ENCODE results near the gene DYRK3. TPM values are rescaled to one million over a fixed set of nuclear protein-coding genes. Genes with fewer than 3 reads are reported as not detected.

Gene DYRK3
- total RNA-seq (2022) (45.4 and 58.5 TPM in 2 replicates), Bru-seq, nascent RNA (percentile 98 among the genes with signal in this experiment), BruChase-seq, experiment 1, labeled RNA remaining after a 6-hour chase (percentile 94 among the genes with signal in this experiment), BruChase-seq, experiment 2, labeled RNA remaining after a 2-hour chase (percentile 98 among the genes with signal in this experiment)
- long read RNA-seq, transcript DYRK3-203 (3 exons, 2,163 nt): major isoform, 37 of 73 reads
- long read RNA-seq, transcript DYRK3-202 (4 exons, 2,218 nt): minor isoform, 15 of 73 reads
- long read RNA-seq, partial matches to known transcripts: 1 of 73 reads
- long read RNA-seq, other reads (novel, unspliced or antisense): 20 of 73 reads

DNA sequence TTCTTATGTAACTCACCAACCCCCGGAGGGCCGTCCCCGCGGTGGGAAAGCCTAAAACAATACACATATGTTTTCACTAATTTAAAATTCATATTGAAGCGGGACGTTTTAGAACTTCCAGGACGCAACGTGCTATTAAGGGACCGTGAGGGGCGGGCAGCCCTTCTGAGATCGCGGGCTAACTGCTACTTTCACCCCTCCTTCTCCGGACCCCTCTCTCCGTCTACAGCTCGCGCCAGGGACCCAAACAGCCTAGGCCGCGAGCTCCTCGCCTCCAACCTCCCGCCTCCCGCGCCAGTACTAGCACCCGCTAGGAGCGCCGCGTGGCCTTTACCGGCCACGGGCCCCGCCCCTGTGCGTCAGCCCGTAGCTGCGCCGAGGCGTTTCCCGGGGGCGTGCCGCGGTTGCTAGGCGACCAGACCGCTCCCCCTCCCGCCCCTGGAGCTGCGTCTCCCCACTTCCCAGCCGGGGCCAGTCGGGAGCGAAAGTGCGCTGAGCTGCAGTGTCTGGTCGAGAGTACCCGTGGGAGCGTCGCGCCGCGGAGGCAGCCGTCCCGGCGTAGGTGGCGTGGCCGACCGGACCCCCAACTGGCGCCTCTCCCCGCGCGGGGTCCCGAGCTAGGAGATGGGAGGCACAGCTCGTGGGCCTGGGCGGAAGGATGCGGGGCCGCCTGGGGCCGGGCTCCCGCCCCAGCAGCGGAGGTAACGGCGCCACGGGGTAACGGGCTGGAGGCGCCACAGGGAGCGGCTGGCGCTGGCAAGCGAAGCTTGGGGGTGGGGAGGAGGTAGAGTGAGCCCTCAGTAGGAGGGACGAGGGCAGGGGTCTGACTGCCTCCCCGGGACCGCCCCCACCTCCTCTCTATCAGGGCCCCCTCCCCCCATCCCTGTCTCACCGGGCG is at the start of gene DYRK3:
Gene DYRK3 (plus strand): TSS at position 457 of the 898 bp plus-strand sequence. CDS start 168 bp downstream, at position 625.
- TF ChIP-seq, protein P1, sequence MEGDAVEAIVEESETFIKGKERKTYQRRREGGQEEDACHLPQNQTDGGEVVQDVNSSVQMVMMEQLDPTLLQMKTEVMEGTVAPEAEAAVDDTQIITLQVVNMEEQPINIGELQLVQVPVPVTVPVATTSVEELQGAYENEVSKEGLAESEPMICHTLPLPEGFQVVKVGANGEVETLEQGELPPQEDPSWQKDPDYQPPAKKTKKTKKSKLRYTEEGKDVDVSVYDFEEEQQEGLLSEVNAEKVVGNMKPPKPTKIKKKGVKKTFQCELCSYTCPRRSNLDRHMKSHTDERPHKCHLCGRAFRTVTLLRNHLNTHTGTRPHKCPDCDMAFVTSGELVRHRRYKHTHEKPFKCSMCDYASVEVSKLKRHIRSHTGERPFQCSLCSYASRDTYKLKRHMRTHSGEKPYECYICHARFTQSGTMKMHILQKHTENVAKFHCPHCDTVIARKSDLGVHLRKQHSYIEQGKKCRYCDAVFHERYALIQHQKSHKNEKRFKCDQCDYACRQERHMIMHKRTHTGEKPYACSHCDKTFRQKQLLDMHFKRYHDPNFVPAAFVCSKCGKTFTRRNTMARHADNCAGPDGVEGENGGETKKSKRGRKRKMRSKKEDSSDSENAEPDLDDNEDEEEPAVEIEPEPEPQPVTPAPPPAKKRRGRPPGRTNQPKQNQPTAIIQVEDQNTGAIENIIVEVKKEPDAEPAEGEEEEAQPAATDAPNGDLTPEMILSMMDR (IDR thresholded peaks at IDR 0.05; ENCODE audit: unreplicated experiment): no peak
- peak; percentile 99 for DNase-seq (ENCODE audit: unreplicated experiment)
- ChIA-PET CTCF (interaction anchor here (0.5 to 36.8 kb wide), 42 partner anchors 14 to 883 kb away, joined by 3 to 1191 read pairs (median 4); partner anchors contain the start of genes C4BPB, EIF2D, IKBKE and IL10), POLR2A (interaction anchor here (0.5 to 13.3 kb wide), 61 partner anchors 8 to 1208 kb away, joined by 3 to 215 read pairs (median 4); partner anchors contain the start of genes C1orf116, EIF2D, IKBKE and MAPKAPK2)
- H3K9me3 Mint-ChIP-seq (ENCODE audit: unreplicated experiment): no peaks in the 10 kb centered on the region
- H3K36me3 Mint-ChIP-seq (ENCODE audit: insufficient read depth, unreplicated experiment): peaks cover 28% of the 10 kb centered on the region
- H3K27me3 Mint-ChIP-seq (ENCODE audit: insufficient read depth, unreplicated experiment): no peaks in the 10 kb centered on the region
- H3K4me1 Mint-ChIP-seq (ENCODE audit: insufficient read depth, unreplicated experiment): peaks cover 38% of the 10 kb centered on the region
- H3K4me3 Mint-ChIP-seq (ENCODE audit: unreplicated experiment): peak within 1 kb of the TSS; percentile 89
- peak within 1 kb of the TSS; percentile 82 for H3K27ac Mint-ChIP-seq (ENCODE audit: low read depth, unreplicated experiment)
- BruUV-seq (replicated peaks): no TSS peak
- intact Hi-C loops (cut with micrococcal nuclease): loop anchor here (2.0 to 10.0 kb wide), 2 partner anchors 89 to 439 kb away; no protein-coding TSS in a partner anchor

DNA sequence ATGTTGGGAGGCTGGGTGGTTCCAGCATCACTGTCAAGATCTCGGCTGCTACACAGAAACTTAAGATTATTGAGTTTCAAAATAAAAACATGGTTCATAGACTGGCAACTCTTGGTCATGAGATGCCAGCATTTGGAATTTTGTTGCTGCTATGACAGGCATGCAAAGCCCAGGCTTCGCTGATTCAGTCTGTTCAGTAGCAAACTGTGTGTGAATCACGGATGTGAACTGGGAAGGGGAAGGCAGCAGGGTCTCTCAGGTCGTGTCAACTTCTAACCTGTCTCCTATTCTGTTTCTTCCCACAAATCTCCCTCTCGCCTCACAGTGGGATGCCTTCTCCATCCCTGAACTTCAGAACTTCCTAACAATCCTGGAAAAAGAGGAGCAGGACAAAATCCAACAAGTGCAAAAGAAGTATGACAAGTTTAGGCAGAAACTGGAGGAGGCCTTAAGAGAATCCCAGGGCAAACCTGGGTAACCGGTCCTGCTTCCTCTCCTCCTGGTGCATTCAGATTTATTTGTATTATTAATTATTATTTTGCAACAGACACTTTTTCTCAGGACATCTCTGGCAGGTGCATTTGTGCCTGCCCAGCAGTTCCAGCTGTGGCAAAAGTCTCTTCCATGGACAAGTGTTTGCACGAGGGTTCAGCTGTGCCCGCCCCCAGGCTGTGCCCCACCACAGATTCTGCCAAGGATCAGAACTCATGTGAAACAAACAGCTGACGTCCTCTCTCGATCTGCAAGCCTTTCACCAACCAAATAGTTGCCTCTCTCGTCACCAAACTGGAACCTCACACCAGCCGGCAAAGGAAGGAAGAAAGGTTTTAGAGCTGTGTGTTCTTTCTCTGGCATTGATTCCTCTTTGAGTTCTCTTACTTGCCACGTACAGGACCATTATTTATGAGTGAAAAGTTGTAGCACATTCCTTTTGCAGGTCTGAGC is 48.6 kb upstream of the DYRK3 start:
- ChIA-PET CTCF (interaction anchor here (0.6 to 22.6 kb wide), 23 partner anchors 9 to 395 kb away, joined by 3 to 851 read pairs (median 5); partner anchors contain the start of genes IKBKE and RASSF5), POLR2A (interaction anchor here (0.9 to 3.9 kb wide), 3 partner anchors 7 to 116 kb away, joined by 3 to 25 read pairs (median 4); partner anchors contain the start of gene IKBKE)
- Mint-ChIP-seq H3K9me3 (ENCODE audit: unreplicated experiment) (no peaks in the 10 kb centered on the region), H3K4me1 (ENCODE audit: insufficient read depth, unreplicated experiment) (peaks cover 37% of the 10 kb centered on the region), H3K27me3 (ENCODE audit: insufficient read depth, unreplicated experiment) (no peaks in the 10 kb centered on the region), H3K36me3 (ENCODE audit: insufficient read depth, unreplicated experiment) (peaks cover 41% of the 10 kb centered on the region), H3K4me3 (ENCODE audit: unreplicated experiment) (no peak overlapping the region), H3K27ac (ENCODE audit: low read depth, unreplicated experiment) (no peak overlapping the region)
- intact Hi-C loops (cut with micrococcal nuclease): no loop called here
- no peak for DNase-seq (ENCODE audit: unreplicated experiment)
- no TSS peak for BruUV-seq (replicated peaks)
- TF ChIP-seq, protein P1 (IDR thresholded peaks at IDR 0.05; ENCODE audit: unreplicated experiment): no peak

DNA sequence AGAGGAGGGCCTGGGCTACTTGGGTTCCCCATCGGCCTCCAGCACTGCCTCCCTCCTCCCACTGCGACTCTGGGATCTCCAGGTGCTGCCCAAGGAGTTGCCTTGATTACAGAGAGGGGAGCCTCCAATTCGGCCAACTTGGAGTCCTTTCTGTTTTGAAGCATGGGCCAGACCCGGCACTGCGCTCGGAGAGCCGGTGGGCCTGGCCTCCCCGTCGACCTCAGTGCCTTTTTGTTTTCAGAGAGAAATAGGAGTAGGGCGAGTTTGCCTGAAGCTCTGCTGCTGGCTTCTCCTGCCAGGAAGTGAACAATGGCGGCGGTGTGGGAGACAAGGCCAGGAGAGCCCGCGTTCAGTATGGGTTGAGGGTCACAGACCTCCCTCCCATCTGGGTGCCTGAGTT is 47.4 kb upstream of the DYRK3 start:
- peaks cover 53% of the 10 kb centered on the region for H3K36me3 Mint-ChIP-seq (ENCODE audit: insufficient read depth, unreplicated experiment)
- no peak overlapping the region for H3K27ac Mint-ChIP-seq (ENCODE audit: low read depth, unreplicated experiment)
- intact Hi-C loops (cut with micrococcal nuclease): no loop called here
- DNase-seq (ENCODE audit: unreplicated experiment): no peak
- BruUV-seq (replicated peaks): no TSS peak
- H3K27me3 Mint-ChIP-seq (ENCODE audit: insufficient read depth, unreplicated experiment): no peaks in the 10 kb centered on the region
- H3K4me3 Mint-ChIP-seq (ENCODE audit: unreplicated experiment): no peak overlapping the region
- ChIA-PET CTCF (interaction anchor here (0.6 to 22.6 kb wide), 16 partner anchors 8 to 394 kb away, joined by 3 to 851 read pairs (median 5); partner anchors contain the start of genes EIF2D and RASSF5), POLR2A (interaction anchor here (0.6 to 1.1 kb wide), 3 partner anchors 11 to 105 kb away, joined by 3 to 5 read pairs (median 3); partner anchors contain the start of gene DYRK3)
- TF ChIP-seq, protein P1 (IDR thresholded peaks at IDR 0.05; ENCODE audit: unreplicated experiment): no peak
- peaks cover 37% of the 10 kb centered on the region for H3K4me1 Mint-ChIP-seq (ENCODE audit: insufficient read depth, unreplicated experiment)
- H3K9me3 Mint-ChIP-seq (ENCODE audit: unreplicated experiment): no peaks in the 10 kb centered on the region

All from MCF 10A (cell line).